Measurements from ENCODE around the gene CCNL2.
"Not testable (repeated sequence)": the region's sequence is repeated elsewhere in the genome, so short reads cannot be mapped to it uniquely, and the experiment has no call there.

Gene CCNL2

GRCh38 chr1:1432274-1432950 is 33.3 kb upstream of the CCNL2 start:
- no peak for DNase-seq

DNA sequence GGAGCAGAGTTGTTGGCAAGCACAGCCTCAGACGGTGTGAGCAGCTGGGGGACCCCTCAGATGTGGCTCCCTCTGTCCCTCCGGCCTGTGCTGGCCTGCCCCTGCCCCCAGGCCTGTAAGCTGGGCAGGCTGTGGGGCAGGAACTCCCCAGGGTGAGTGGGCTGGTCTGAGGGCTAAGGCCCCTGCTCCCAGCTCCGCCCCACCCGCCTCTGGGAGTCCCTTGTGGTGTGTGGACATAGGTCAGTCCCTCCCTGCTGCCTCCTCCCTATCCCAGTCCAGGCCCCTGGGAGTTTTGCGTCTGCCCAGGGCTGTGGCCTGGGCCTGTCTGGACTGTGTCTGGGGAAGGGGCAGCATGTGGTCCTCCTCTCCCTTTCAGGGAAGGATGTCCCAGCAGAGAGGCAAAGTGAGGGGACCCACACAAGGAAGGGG is 32.7 kb upstream of the CCNL2 start:
- DNase-seq = no peak

DNA sequence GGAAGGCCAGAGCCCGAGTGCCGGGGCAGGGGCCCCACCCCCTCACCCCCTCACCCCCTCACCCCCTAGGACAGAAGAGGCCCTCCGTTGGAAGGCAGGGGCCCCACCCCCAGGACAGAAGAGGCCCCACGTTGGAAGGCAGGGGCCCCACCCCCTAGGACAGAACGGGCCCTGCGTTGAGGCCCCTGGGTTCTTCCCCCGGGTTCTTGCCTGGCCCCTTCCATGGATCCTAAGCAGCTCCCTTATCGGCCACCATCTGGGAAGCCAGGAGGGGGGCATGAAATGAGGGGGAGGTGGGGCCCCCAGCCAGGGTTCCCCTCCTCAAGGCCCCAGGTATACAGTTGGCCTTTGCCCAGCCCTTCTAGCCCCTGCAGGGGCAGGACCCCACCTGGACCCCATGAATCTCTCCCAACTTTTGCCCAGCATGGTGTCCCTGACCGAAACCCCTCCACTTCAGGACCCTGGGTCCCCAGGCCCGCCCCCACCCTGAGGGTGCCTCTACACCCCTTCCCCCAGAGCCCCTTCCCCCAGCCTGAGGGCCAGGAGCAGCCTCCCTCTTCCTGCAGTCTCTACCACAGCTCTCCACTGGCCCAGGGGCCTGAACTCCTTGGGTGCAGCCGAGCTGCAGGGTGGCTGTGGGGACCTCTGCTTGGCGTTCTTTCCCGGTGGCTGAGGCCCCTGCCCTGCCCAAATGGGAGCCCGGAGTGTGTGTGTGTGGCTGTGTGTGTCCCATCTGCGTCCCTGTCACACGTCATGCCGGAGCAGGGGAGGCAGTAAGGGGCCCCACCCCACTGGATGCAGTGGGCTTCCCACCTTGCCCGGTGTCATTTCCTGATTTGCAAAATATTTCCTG is 32.1 kb upstream of the CCNL2 start:
- DNase-seq = no peak

DNA sequence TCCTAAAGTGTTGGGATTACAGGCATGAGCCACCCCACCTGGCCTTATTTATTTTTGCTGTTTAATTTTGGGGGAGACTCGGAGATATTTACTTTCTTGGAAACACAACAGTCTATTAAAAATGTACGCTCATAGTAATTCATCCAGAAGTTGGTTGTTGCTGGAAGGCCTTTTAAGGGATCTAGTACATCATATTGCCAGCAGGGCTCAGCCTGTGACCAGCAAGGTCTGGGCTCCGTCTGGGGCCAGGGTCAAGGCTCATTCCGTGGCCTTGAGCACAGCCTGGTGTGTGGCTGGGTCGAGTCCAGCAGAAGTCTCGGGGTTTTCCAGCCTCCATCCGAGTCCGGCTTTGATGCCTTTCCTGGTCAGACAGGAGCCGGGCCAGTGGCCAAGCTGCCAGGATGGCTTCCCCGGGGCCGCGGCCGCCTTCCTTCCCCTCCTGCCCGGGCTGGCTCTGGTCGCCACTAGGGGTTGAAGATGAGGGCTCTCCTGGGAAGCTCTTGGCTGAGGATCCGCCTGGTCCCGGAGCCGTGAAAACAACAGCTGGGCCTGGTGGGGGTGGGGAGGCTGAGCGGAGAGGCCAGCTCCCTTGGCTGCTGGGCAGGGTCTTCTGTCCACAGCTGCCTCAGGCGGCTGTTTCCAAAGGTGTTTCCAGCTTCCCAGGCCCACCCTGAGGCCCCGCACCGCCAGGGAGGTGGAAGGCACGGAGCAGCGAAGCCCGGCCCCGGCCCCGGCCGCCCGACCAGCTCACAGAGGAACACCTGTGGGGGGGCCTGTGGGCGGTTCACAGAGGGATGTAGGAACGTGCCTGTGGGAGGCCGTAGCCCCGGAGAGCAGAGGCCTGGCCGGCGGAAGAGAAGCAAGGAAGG is 31.2 kb upstream of the CCNL2 start:
- DNase-seq = no peak

DNA sequence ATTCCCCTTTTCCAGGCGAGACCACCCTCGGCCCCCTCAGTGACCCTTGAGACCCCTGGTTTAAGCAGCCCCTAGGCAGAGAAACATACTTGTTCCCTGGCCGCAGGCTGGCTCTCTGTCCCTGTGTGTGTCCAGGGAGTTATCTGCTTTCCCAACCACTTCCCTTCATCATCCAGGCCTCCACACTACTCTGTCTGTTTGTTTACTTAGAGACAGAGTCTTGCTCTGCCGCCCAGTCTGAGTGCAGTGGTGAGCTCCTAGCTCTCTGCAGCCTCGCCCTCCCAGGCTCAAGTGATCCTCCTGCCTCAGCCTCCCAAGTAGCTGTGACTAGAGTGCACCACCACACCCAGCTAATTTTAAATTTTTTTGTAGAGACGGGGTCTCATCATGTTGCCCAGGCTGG is 30.5 kb upstream of the CCNL2 start:
- DNase-seq = no peak

DNA sequence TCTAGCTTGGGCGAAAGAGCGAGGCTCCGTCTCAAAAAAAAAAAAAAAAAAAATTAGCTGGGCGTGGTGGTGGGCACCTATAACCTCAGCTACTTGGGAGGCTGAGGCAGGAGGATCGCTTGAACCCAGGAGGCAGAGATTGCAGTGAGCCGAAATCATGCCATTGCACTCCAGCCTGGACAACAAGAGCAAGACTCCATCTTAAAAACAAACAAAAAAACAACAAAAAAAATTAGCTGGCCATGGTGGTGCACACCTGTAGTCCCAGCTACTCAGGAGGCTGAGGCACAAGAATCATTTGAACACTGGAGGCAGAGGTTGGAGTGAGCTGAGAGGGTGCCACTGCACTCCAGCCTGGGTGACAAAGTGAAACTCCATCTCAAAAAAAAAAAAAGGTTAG is 29.8 kb upstream of the CCNL2 start:
- not testable (repeated sequence) for DNase-seq

DNA sequence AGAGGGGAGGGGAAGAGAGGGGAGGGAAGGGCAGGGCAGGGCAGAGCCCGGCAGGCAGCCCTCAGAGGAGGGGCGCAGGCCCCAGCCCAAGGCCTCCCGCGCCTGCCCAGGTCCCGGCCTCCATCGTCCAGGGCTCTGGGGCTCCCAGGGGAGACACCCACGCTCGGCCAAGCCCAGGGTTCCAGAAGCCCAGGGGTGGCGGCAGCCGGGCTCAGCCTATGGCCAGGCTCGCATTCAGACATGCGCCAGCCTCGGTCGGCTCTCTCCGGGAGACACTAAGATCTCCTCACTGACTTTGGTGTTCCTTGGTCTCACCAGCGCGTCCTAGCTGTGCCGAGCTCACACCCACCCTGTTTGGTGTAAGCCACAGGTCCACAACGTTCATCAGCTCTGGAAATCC is 29.0 kb upstream of the CCNL2 start:
- no peak for DNase-seq

DNA sequence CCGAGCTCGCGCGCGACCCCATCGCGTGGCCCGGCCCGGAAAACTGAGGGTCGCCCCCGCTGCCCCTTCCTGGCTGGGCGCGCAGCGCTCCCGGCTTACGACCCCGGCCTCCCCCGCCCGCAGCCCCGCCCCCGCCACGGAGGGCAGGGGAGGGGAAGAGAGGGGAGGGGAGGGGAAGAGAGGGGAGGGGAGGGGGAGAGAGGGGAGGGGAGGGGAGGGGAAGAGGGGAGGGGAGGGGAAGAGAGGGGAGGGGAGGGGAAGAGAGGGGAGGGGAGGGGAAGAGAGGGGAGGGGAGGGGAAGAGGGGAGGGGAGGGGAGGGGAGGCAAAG is 28.6 kb upstream of the CCNL2 start:
- DNase-seq = no peak

GRCh38 chr1:1427106-1427819 is 28.1 kb upstream of the CCNL2 start:
- no peak for DNase-seq

GRCh38 chr1:1426496-1427105 is 27.5 kb upstream of the CCNL2 start:
- no peak for DNase-seq

- no peak for DNase-seq
These were observed 26.8 kb upstream of the CCNL2 start for GRCh38 chr1:1425753-1426495.

GRCh38 chr1:1425426-1425752 is 26.3 kb upstream of the CCNL2 start:
- no peak for DNase-seq

DNA sequence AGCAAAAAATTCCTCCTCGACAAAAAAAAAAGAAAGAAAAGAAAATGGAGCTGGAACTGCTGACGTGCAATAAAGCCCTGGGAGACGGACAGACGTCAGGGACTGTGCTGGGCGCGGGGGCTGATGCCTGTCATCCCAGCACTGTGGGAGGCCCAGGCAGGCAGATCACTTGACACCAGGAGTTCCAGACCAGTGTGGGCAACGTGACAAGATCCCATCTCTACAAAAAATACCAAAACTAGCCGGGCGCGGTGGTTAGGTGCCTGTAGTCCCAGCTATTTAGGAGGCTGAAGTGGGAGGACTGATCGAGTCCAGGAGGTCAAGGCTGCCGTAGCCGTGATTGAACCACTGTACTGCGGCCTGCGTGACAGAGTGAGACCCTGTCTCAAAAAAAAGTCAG is 25.6 kb upstream of the CCNL2 start:
- DNase-seq = no peak

GRCh38 chr1:1423245-1423597 is 24.1 kb upstream of the CCNL2 start:
- DNase-seq = no peak

- DNase-seq = no peak
These were observed 23.5 kb upstream of the CCNL2 start for GRCh38 chr1:1422465-1423244.

GRCh38 chr1:1421907-1422464 is 22.9 kb upstream of the CCNL2 start:
- no peak for DNase-seq

- DNase-seq = no peak
These were observed 22.2 kb upstream of the CCNL2 start, which contains the start of gene ANKRD65 for GRCh38 chr1:1421147-1421906. Gene ANKRD65, minus strand, starts transcription at chr1:1421276. Its CDS starts 271 bp downstream, at chr1:1421005.

DNA sequence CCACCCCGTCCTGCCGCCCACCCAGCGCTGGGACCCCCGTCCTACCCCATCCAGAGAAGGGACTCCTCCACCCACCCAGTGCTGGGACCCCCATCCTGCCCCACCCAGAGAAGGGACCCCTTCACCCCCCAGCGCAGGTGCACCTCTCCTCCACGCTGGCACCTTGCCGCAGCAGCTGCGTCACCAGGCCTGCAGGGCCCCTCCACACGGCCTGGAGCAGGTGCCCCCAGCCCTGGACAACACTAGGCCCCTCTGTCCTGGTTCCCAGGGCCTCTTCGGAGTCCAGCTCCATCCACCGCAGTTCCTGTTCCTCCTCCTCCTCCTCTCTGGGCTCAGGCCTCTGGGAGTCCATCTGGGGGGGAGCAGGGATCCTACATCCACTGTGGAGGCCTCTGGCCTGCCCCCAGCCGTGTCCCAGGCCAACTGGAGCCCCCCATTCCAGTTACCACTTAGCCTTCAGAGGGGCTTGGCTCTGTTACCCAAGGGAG is 21.6 kb upstream of the CCNL2 start:
- no peak for DNase-seq

DNA sequence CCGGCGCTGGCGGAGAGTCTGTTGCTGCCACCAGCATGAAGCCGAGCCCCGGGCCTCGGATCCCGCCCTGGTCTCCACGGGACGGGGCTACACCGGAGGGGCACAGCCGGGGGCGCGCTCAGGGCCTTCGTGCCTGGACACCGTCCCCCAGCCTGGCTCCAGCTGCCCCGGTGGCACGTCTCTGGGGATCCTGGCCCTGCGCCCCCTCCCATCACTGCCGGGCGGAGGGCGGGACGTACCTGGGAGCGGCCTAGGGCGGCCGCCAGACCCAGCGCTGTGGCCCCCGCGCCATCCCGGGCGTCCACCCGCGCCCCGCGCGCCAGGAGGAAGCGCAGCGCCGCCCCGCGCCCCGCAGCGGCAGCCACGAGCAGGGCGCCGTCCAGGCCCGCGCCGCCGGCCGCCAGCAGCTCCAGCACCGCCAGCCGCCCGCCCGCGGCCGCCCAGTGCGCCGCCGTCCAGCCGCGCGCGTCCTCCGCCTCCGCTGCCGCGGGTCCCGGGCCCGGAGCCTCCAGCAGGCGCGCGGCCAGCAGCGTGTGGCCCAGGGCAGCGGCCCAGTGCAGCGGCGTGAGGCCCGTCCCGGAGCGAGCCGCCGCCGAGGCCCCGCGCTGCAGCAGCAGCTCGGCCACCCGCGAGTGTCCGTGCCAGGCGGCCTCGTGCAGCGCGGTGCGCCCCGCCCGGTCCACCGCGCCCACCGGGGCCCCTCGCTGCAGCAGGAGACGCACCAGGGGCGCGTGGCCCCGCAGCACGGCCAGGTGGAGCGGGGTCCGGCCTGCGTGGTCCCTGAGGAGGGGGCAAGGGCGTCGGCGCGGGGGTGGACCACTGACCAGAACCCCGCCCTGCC is 20.9 kb upstream of the CCNL2 start:
- no peak for DNase-seq

All from NCI-H1930 (cell line).